Measurements from ENCODE around the gene IL1RAPL2.

DNA sequence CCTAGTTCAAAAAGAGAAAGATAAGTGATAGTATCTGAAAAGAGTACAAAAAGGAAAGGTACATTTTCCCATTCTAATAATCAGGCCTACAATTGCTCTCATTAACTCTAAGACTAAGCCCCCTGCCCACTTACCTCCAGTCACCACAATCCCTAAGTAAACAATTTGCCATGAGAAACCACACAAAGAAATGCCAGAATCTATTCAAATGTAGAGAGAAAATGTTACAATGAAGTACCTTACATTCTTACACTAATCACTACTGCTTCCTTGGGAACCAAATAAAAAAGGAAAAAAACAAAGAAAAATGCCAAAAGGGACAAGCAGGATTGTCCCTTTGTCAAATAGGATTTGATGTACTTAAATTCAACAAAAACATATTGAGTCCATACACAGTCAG lies 1068.2 kb downstream of the IL1RAPL2 start:
- TF ChIP-seq POLR2A (IDR thresholded peaks at IDR 0.05; ENCODE audit: low read length) = no peak
- TF ChIP-seq, protein P1, sequence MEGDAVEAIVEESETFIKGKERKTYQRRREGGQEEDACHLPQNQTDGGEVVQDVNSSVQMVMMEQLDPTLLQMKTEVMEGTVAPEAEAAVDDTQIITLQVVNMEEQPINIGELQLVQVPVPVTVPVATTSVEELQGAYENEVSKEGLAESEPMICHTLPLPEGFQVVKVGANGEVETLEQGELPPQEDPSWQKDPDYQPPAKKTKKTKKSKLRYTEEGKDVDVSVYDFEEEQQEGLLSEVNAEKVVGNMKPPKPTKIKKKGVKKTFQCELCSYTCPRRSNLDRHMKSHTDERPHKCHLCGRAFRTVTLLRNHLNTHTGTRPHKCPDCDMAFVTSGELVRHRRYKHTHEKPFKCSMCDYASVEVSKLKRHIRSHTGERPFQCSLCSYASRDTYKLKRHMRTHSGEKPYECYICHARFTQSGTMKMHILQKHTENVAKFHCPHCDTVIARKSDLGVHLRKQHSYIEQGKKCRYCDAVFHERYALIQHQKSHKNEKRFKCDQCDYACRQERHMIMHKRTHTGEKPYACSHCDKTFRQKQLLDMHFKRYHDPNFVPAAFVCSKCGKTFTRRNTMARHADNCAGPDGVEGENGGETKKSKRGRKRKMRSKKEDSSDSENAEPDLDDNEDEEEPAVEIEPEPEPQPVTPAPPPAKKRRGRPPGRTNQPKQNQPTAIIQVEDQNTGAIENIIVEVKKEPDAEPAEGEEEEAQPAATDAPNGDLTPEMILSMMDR (IDR thresholded peaks at IDR 0.05) = no peak
- TF ChIP-seq BHLHE40 (IDR thresholded peaks at IDR 0.05; ENCODE audit: low read depth, low read length) = no peak
- no peak for TF ChIP-seq HDAC2 (IDR thresholded peaks at IDR 0.05)
- TF ChIP-seq, protein P2, sequence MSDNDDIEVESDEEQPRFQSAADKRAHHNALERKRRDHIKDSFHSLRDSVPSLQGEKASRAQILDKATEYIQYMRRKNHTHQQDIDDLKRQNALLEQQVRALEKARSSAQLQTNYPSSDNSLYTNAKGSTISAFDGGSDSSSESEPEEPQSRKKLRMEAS (IDR thresholded peaks at IDR 0.05) = no peak
- TF ChIP-seq PHF8 (IDR thresholded peaks at IDR 0.05; ENCODE audit: borderline replicate concordance, low read depth) = no peak
- no peak for TF ChIP-seq HOXB13 (CRISPR knock-in tag; IDR thresholded peaks at IDR 0.05; ENCODE audit: low read depth)
- TF ChIP-seq, protein P3, sequence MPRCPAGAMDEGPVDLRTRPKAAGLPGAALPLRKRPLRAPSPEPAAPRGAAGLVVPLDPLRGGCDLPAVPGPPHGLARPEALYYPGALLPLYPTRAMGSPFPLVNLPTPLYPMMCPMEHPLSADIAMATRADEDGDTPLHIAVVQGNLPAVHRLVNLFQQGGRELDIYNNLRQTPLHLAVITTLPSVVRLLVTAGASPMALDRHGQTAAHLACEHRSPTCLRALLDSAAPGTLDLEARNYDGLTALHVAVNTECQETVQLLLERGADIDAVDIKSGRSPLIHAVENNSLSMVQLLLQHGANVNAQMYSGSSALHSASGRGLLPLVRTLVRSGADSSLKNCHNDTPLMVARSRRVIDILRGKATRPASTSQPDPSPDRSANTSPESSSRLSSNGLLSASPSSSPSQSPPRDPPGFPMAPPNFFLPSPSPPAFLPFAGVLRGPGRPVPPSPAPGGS (IDR thresholded peaks at IDR 0.05) = no peak
